ENCODE data around the gene AIFM1. TPM values are rescaled to one million over a fixed set of nuclear protein-coding genes. Genes with fewer than 3 reads are reported as not detected.
A peak's percentile ranks its signal among the peaks of the same experiment; 100 is the strongest.

The AIFM1 gene
- total RNA-seq, 1 donor from 2014 or later: 50.2 TPM

DNA sequence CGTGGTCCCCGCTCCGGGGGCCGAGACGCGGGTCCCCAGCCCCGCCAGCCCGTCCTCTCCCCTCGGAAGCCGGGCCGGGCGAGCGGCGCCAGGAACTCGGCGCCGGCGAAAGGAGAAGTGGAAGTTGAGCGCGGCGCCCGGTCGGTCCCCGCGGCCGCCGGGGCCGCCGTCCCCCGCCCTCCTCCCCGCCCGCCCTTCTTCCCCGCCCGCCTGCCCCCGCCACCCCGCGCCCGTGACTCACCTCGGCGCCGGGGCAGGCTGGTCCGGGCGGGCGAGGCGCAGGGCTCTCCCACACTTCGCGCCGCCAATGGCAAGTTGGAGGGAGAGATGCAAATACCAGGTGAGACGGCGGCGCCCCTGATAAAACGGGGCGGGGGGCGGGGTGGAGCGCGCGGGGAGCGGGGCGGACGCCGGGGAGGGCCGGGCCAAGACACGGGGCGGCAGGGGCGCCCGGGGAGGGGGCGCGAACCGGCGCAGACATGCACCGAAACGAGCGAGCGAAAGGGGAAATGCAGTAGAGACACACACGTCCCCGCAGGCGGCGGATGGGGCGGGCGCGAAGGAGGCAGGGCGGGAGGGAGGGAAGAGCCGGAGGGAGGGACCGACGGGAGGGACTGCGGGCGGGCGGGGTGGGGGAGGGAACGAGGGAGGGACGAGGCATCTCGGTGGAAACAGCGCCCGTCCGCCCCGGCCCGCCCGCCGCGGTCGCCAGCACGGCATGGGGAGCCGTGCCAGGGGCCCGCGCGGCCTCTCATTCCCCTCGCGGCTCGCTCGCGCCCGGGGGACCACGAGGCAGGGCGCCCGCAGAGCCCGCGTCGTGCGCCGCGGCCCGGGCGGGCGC is 55.0 kb downstream of the AIFM1 start, which contains the start of gene ELF4:
ELF4 (minus strand) TSS at position 119 of the 841 bp plus-strand sequence. CDS start 29,167 bp downstream, outside the sequence.
- Mint-ChIP-seq H3K27me3 (ENCODE audit: insufficient read depth) (no peaks in the 10 kb centered on the region), H3K27ac (peak within 1 kb of the TSS; percentile 92), H3K9me3 (no peaks in the 10 kb centered on the region), H3K36me3 (ENCODE audit: low read depth) (peaks cover 2% of the 10 kb centered on the region), H3K4me1 (ENCODE audit: low read depth) (peaks cover 21% of the 10 kb centered on the region), H3K4me3 (peak within 1 kb of the TSS; percentile 93)
- intact Hi-C loops (cut with micrococcal nuclease): loop anchor here (1.0 kb wide), 2 partner anchors 10 to 28 kb away; no protein-coding TSS in a partner anchor
- DNase-seq (ENCODE audit: low spot score): peak; percentile 38

DNA sequence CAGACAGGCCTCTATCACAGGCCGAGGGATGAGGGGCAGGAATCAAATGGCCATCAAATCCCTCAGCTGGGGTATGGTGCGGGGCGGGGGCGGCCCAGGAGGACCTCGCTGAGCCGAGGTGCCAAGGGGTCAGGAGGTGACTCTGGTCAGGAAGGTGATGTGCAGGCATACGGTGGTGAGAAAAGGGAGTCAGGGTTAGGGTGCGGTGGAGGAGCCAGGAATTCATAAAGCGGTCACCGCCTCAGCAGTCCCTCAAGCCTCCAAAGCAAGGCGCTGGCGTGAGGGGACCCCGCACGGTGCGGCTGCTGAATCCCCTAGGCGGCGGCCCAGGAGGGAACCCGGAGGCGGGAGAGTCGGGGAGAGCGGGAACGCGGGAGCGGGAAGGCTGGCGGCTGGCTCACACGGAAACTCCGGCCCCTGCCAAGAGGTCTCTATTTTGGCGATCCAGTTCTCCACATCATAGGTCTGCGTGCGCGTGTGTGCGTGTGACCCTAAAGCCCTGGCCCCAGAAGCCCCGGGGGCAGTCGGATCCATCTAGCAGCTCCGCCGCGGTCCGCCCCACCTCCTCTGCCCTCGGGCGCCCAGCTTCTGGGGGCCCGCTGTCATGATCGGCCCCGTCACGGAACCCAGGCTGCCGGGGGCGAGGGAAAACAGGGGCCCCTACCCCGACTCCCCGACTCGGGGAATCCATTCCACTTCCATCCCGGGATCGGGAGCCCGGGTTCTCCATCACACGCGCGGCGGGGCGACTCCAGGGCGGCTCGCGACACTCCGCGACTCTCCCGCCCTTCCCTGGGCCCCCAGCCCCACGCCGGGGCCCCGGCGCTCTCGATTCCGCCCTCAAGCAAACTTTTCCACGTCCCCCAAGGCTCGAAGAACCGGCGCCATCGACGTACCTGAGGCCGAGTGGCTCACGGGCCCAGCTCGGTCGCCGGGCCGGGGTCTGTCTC is 55.9 kb downstream of the AIFM1 start:
- peak overlapping the region; percentile 93 for H3K4me3 Mint-ChIP-seq
- H3K27ac Mint-ChIP-seq: peak overlapping the region; percentile 92
- no peak for DNase-seq (ENCODE audit: low spot score)
- no peaks in the 10 kb centered on the region for H3K27me3 Mint-ChIP-seq (ENCODE audit: insufficient read depth)
- H3K4me1 Mint-ChIP-seq (ENCODE audit: low read depth): peaks cover 21% of the 10 kb centered on the region
- intact Hi-C loops (cut with micrococcal nuclease): loop anchor here (1.0 kb wide), 3 partner anchors 11 to 27 kb away; no protein-coding TSS in a partner anchor
- no peaks in the 10 kb centered on the region for H3K9me3 Mint-ChIP-seq
- peaks cover 2% of the 10 kb centered on the region for H3K36me3 Mint-ChIP-seq (ENCODE audit: low read depth)

DNA sequence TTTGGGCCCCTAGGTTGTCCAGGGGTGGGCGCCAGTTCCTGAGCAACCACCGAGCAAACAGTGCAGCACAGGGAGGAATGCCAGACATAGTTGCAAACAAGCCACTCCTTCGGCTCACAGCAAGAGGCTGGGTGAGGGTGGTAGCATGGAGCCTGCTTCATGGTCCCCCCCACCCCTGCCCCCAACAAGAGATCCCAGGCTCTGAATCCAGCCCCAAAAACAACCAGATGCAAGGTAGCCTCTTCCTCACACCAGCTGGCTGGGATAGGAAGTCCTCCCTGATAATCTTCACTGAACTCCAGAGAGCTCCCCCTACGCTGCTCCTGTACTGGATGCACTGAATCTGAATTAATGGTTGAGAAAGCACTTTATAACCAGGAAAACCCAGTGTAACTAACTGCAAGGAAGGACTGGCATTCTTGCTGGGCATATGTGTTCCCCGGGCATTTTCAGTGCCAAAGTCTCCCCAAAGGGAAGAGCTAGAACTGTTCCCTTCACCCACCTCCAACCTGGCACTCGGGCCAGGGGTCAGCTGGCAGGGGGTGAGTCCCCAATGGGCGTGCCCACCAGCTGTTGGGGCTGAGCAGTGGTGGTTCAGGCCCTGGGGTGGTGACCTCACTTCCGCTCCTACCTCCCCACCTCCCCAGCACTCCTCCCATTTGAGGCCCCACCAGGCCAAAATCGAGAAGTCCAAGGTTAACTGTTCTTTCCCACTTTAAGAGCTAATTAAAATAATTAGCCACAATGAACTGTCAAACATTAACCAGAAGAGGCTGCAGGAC is 56.8 kb downstream of the AIFM1 start:
- Mint-ChIP-seq H3K27ac (peak overlapping the region; percentile 92), H3K4me1 (ENCODE audit: low read depth) (peaks cover 15% of the 10 kb centered on the region), H3K27me3 (ENCODE audit: insufficient read depth) (no peaks in the 10 kb centered on the region), H3K4me3 (peak overlapping the region; percentile 93), H3K36me3 (ENCODE audit: low read depth) (peaks cover 3% of the 10 kb centered on the region), H3K9me3 (no peaks in the 10 kb centered on the region)
- no peak for DNase-seq (ENCODE audit: low spot score)
- intact Hi-C loops (cut with micrococcal nuclease): loop anchor here (1.0 kb wide), 1 partner anchor 17 kb away; no protein-coding TSS in a partner anchor

DNA sequence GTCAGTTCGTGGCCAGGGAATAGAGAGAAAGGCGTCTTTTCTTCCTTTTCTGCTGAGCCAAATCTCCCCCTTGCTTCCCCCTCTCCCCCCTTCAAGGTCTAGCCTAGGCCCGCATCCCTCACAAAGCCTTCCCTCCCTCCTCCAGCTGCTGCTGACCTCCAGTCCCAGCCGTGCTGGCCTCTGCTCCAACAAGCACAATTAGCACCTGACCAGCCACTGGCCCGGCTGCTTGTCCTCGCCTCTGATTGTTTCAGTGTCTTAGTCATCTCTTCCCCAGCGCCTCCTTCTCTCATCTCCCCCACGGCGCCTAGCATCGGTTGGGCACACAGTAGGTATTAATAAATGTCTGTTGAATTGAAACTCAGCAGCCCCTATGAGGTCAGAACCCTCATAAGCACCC is 59.6 kb downstream of the AIFM1 start:
- Mint-ChIP-seq H3K27me3 (ENCODE audit: insufficient read depth) (no peaks in the 10 kb centered on the region), H3K4me1 (ENCODE audit: low read depth) (peaks cover 20% of the 10 kb centered on the region), H3K4me3 (no peak overlapping the region), H3K36me3 (ENCODE audit: low read depth) (peaks cover 4% of the 10 kb centered on the region), H3K27ac (no peak overlapping the region), H3K9me3 (no peaks in the 10 kb centered on the region)
- DNase-seq (ENCODE audit: low spot score): no peak
- intact Hi-C loops (cut with micrococcal nuclease): no loop called here

DNA sequence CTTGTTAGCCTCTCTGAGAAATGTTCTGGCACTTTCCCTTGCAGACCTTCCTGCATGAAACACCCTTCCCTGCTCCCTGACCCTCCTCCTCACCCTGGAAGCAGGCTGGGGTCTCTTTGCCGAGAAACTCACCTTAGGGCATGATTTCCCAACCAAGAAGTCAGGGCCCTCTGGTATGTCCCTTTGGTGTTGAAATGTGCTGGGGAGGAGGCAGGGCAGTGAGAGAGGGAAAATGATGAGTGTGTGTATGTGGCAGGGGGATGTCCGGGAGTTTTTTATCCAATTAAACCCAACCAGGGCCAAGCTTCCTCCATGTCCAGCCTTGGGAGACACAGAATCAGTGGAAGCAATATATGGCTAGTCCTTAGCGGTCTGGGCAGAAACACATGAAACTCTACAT is 60.4 kb downstream of the AIFM1 start:
- Mint-ChIP-seq H3K36me3 (ENCODE audit: low read depth) (peaks cover 7% of the 10 kb centered on the region), H3K4me3 (no peak overlapping the region), H3K27me3 (ENCODE audit: insufficient read depth) (no peaks in the 10 kb centered on the region), H3K27ac (no peak overlapping the region), H3K9me3 (no peaks in the 10 kb centered on the region), H3K4me1 (ENCODE audit: low read depth) (peaks cover 28% of the 10 kb centered on the region)
- no peak for DNase-seq (ENCODE audit: low spot score)
- intact Hi-C loops (cut with micrococcal nuclease): no loop called here

DNA sequence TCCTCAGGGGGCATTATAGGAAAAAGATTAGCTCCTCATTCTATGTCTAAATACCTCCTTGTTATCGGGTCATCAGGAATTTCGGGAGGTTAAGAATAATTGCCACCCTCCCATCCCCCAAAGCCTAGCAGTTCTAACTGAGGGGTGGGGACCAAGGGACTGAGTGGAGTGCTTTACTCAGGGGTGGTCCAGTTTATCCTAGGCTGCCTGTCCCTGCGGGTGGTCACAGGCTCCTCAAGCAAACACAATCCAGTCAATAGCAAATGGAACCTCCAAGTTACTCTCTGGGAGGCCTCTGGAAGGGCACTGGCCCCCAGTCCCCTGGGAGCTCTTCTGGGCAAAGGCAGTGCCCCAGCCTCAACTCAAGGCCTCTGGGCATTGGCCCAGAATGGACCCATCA is 62.0 kb downstream of the AIFM1 start:
- Mint-ChIP-seq H3K9me3 (no peaks in the 10 kb centered on the region), H3K36me3 (ENCODE audit: low read depth) (peaks cover 7% of the 10 kb centered on the region), H3K27me3 (ENCODE audit: insufficient read depth) (no peaks in the 10 kb centered on the region), H3K27ac (no peak overlapping the region), H3K4me3 (no peak overlapping the region), H3K4me1 (ENCODE audit: low read depth) (peaks cover 35% of the 10 kb centered on the region)
- intact Hi-C loops (cut with micrococcal nuclease): no loop called here
- DNase-seq (ENCODE audit: low spot score): no peak

DNA sequence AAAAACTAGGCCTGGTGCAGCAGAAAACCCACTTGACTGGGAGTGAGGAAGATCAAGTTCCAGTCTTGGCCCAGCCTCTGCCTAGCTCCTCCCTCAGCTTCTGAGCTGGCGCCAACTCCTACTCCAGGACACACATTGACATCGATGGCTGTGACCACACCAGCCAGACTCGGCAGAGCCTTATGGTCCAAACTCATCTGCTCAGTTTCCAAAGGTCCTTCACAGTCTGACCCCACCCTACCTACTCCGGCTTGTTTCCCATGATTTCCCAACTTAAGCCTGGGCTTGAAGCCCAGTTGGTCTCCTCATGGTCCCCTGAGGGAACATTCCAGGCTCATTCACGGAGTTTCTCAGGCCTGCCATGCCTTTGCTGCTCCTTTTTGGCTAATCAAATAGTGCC is 65.5 kb downstream of the AIFM1 start:
- DNase-seq (ENCODE audit: low spot score): no peak
- intact Hi-C loops (cut with micrococcal nuclease): no loop called here
- no peak overlapping the region for H3K27ac Mint-ChIP-seq
- peaks cover 30% of the 10 kb centered on the region for H3K4me1 Mint-ChIP-seq (ENCODE audit: low read depth)
- H3K27me3 Mint-ChIP-seq (ENCODE audit: insufficient read depth): no peaks in the 10 kb centered on the region
- no peak overlapping the region for H3K4me3 Mint-ChIP-seq
- no peaks in the 10 kb centered on the region for H3K9me3 Mint-ChIP-seq
- H3K36me3 Mint-ChIP-seq (ENCODE audit: low read depth): peaks cover 5% of the 10 kb centered on the region

DNA sequence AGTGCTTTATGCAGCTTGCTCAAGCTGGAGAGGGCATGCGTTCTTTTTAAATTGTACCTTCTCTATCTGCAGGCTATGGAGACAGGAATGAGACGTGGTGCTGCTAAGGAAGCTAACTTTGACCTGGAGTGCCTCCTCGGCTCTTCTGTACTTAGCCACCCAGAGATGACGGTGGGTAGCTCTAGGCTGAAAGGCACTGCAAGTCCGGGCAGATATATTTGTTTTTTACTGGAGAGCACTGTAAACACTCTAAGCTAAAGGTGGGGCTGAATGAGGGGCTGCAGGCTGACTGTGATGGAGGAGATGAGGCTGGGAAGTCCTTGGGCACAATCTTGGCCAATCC is 67.5 kb downstream of the AIFM1 start:
- DNase-seq (ENCODE audit: low spot score): no peak
- Mint-ChIP-seq H3K4me3 (peak overlapping the region; percentile 22), H3K27ac (peak overlapping the region; percentile 29), H3K9me3 (no peaks in the 10 kb centered on the region), H3K4me1 (ENCODE audit: low read depth) (peaks cover 27% of the 10 kb centered on the region), H3K27me3 (ENCODE audit: insufficient read depth) (no peaks in the 10 kb centered on the region), H3K36me3 (ENCODE audit: low read depth) (peaks cover 3% of the 10 kb centered on the region)
- intact Hi-C loops (cut with micrococcal nuclease): no loop called here

DNA sequence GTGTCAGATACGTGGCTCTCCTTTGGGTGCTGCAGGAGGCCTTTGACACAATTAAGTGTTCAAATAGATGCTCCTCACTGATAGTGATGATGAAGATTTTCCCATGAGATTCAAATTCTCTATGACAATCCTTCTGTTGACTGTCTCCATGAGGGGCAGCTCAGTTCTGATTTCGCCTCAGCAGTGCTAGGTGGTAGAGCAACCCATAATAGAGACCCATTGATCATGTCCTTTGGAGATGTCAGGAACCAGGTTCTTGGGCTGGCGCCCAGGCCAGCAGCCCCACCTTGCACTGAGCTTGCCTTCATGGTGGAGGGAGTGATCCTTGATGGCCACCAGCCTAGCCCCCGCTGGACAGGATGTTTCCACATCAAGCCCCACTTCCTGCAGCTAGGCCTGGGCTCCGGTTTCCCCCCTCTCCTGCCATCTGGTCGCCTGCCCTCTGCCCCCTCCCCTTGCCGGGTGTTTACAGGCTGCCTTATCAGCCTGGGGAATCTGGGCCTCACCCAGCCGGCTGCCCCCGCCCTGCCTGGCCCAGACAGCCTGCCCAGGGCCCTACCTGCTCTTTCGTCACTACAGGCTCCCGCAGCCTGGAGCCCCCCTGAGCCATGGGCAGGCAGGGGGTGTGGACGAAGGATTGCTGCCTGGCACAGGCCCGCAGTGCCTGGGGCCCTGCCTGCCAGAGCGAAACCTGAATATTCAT is 68.0 kb downstream of the AIFM1 start:
- peaks cover 27% of the 10 kb centered on the region for H3K4me1 Mint-ChIP-seq (ENCODE audit: low read depth)
- H3K27me3 Mint-ChIP-seq (ENCODE audit: insufficient read depth): no peaks in the 10 kb centered on the region
- peaks cover 3% of the 10 kb centered on the region for H3K36me3 Mint-ChIP-seq (ENCODE audit: low read depth)
- no peak for DNase-seq (ENCODE audit: low spot score)
- H3K27ac Mint-ChIP-seq: no peak overlapping the region
- H3K9me3 Mint-ChIP-seq: no peaks in the 10 kb centered on the region
- intact Hi-C loops (cut with micrococcal nuclease): no loop called here
- peak overlapping the region; percentile 22 for H3K4me3 Mint-ChIP-seq

DNA sequence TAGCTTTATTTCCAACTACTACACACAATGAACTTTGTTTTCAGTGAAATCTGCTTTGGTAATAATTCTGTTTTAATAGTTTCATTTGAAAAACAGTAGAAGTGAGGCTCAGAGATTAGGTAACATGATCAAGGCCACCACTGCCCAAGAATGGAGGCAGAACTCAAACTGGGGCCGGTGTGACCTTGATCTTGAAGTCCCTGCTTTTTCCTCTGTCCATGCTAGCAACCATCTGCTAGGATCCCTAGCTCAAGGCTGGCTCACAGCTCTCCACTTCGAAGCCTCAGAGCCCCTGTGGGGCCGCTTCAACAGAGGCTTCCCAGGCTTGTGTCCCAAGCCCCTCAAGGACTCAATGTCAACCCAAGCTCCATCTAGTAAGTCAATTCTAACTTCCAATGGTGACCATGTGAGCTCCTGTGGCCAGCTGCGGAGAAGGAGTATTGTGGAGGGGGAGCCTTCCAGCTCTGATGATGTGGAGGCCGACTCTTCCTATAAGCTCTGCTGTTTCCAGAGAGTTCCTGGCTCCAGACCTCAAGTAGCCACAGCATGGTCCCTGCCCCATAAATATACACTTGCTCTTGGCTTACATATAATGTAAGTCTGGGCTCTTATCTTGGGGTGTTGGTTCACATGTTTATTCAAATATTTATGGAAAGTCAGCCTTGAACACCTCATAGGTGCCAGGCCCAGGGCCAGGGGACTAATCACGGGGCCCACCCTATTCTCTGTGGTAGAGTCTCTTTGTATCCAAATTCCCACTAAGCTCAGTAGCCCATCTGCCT is 70.2 kb downstream of the AIFM1 start:
- no peaks in the 10 kb centered on the region for H3K27me3 Mint-ChIP-seq (ENCODE audit: insufficient read depth)
- H3K27ac Mint-ChIP-seq: no peak overlapping the region
- no peak for DNase-seq (ENCODE audit: low spot score)
- no peak overlapping the region for H3K4me3 Mint-ChIP-seq
- H3K4me1 Mint-ChIP-seq (ENCODE audit: low read depth): peaks cover 32% of the 10 kb centered on the region
- peaks cover 1% of the 10 kb centered on the region for H3K36me3 Mint-ChIP-seq (ENCODE audit: low read depth)
- intact Hi-C loops (cut with micrococcal nuclease): no loop called here
- H3K9me3 Mint-ChIP-seq: no peaks in the 10 kb centered on the region

DNA sequence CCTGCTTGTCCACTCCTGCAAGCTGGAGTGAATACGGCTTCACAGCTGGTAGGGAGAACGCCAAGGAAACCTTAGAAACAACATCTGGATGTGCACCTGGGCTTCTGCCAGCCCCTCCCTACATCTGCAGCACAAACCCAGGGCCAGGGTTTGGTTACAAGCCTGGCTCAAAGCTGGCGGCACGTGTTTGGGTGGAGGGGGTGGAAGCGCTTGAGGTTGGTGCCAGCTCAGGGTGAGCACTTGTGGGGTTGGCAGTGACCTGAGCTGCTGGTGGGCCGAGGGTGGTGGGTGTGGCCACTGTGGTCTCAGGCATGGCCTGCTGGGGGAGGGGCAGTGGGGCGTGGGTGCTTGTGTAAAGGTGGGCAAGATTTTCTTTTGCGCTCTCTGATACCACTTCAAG is 70.9 kb downstream of the AIFM1 start:
- H3K36me3 Mint-ChIP-seq (ENCODE audit: low read depth): peaks cover 1% of the 10 kb centered on the region
- H3K27ac Mint-ChIP-seq: no peak overlapping the region
- H3K27me3 Mint-ChIP-seq (ENCODE audit: insufficient read depth): no peaks in the 10 kb centered on the region
- no peak for DNase-seq (ENCODE audit: low spot score)
- H3K4me1 Mint-ChIP-seq (ENCODE audit: low read depth): peaks cover 28% of the 10 kb centered on the region
- H3K9me3 Mint-ChIP-seq: no peaks in the 10 kb centered on the region
- intact Hi-C loops (cut with micrococcal nuclease): no loop called here
- H3K4me3 Mint-ChIP-seq: no peak overlapping the region
